ENCODE data around the gene CMSS1.

Gene CMSS1

DNA sequence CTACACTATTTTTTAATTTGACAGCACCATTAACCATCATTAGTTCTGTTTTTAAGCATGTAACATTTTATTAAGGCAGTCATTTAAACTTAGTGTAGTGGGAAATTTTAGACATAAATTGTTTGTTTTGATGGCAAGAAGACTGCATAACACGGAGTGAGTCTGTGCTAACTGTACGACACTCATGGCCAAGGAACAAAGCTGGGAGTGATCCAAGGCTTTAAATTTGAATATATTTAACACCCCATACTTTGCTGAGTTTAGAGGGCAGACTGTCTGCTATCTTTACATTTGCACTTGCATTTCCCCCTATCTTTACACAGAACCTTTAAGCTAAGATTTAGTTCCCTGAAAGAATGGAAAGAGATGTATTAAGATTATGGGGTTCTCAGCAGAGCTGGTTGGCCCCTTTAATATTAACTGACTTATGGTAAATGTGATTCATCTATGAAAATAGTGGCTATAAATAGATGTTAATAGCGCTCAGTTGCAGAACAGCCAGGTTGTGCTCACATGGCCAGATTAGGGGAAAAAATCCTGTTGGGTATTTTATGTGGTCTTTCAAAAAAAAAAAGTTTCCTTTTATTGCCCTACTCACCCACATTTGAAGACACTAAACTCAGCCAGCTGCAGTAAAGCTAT is 120.7 kb downstream of the CMSS1 start:
- DNase-seq: no peak

- no peak for DNase-seq
Observed at GRCh38 chr3:99939876-99940275, 122.2 kb downstream of the CMSS1 start.

DNA sequence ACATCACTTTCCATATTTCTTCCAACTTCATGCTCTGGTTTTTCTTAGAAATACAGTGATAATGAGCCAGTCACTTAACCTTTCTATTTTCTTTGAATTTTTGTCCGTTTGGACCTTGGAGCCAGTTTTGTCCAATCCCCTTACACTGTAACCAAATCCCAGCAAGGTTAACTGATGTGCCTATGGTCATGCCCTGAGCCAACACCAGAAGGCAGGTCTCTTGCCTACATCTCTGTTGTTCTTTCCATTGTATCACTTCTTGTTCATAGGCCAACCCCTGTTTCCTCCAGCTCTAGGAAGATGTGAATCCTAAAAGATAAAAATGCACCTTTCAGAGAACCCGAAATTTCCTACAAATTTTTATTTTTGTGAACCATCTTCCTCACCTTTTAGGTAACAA is 122.7 kb downstream of the CMSS1 start:
- no peak for DNase-seq

GRCh38 chr3:99941211-99941610 is 123.5 kb downstream of the CMSS1 start:
- DNase-seq: no peak

DNA sequence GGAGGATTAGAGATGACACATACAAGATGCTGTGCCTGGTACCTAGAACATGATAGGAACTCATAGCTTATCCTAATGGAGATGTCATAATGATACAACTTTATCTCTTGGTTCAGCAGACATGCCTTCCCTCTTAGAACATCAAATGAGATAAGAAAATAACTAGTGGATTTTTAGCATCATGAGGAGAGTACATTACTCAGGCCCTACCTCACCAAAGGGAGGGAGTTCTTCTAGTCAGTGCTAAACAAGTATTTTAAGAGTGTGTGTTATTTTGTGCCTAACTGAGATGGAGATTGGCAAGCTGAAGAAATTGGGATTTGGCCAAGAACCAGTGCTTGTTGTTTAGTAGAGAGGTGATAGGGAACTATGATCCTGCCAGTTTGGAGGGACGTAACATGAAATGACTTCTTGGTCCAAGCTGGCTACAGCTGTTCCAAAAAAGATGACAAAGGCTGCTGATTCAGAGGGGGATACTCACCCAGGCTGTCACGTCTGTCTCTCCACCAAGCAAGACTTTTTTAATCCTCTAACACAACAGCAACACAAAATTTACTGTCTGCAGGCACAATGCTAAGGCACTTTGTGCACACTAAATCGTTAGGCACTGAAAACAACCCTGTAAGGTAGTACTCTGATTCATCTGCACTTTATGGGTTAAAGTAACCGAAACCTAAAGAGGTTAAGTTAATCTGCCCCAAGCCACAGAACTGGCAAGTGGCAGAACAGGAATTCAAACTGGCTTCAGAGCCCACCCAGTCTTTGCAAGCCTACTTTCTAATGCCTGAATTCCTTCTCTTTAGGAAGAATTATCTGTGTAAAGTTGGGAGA is 126.5 kb downstream of the CMSS1 start:
- DNase-seq: no peak

- DNase-seq: peak; percentile 85 to 96
Observed at GRCh38 chr3:99945328-99945995, 127.8 kb downstream of the CMSS1 start.

DNA sequence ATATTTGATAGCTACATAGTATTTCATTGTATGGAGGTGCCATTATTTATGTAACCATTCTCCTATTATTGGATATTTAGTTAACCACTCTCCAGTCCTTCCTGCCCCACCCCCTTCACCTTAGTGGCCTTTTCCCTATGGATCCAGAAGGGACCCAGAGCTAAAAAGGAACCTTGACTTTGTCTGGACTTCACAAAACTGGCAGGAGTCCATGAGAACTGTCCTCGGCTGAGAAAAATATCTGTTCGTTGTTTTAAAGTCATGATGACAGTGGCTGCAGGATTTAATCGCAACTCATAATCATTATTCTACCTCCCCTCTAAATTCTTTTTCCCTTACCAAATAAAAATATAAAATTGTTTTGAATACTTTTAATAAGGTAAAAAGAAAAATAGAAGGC is 129.7 kb downstream of the CMSS1 start:
- no peak for DNase-seq

DNA sequence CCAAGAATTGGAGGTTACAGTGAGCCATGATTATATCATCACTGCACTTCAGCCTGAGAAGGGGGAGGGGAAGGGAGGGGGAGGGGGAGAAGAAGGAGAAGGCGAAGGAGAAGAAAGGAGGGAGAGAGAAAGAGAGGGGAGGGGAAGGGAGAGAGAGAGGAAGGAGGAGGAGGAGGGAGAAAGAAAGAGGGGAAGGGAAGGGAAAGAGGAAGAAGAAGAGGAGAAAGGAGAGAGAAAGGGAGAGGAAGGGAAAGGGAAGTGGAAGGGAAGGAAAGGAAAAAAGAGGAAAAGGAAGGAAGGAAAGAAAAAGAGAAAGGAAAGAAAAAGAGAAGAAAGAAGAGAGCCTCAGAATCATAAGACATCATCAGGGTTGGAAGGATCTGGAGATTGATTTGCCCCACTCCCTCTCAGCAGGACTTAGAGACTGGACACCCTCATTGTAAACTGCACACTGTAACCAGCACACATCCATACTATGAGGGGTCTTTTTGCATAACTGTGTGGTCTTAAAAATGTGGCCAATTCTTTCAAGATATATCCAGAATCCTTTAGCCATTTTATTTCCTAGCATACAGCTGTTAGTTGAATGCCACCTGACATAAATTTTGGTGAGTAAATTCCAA is 130.9 kb downstream of the CMSS1 start:
- no peak for DNase-seq

- no peak for DNase-seq
Observed at GRCh38 chr3:99949956-99950670, 132.5 kb downstream of the CMSS1 start.

DNA sequence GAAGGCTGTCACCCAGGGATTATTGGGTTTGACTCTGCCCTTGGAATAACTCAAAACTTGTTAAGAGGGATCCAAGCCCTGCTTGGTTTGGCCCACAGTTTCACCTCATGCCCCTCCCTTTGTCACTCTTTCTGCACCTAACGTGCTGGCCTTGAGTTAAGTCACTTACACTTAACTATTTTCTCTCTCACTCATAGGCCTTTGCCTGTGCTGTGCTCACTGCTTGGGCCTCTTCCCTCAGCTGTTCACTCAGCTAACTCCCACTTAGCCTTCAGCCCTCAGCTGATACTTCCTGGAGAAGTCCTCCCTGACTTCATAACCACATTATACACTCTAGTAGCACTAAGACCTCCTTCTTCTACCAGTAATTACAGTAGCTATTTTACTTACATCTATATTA is 133.3 kb downstream of the CMSS1 start:
- no peak for DNase-seq

DNA sequence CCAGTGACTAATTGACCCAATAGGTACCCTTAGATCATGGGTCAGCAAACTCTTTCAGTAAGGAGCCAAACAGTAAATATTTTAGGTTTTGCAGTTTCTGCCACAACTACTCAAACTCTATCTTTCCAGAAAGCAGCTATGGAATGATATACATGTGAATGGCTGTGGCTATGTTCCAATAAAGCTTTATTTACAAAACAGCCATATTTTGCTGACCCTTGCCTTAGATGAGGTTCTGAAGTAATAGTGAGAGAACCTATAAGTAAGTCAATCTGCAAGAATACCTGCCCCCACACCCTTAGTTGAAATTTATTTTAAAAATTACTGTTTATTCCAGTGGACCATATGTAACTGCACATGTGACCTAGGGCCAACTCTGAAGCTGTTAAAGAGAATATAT is 134.0 kb downstream of the CMSS1 start:
- DNase-seq: no peak

DNA sequence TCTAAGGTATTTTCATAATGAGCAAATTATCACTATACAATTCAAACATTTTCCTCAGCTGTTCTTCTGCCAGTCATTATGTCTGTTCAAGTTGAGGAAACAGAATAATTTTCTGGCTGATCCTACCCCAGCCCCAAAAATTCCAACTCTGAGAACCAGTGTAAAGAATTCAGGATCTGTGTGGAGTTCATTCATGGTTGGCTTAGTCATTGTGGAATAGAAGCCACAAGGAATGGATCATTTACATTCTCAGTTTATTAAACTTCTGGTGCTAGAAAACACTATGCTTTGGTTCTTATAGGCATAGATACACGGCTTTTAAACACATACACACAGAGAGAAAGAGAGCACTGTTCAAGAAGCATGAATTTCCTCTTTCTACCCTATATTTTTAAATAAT is 134.6 kb downstream of the CMSS1 start:
- DNase-seq: no peak

- DNase-seq: no peak
Observed at GRCh38 chr3:99953596-99953995, 135.9 kb downstream of the CMSS1 start.

GRCh38 chr3:99954914-99955644 is 137.4 kb downstream of the CMSS1 start:
- no peak for DNase-seq

DNA sequence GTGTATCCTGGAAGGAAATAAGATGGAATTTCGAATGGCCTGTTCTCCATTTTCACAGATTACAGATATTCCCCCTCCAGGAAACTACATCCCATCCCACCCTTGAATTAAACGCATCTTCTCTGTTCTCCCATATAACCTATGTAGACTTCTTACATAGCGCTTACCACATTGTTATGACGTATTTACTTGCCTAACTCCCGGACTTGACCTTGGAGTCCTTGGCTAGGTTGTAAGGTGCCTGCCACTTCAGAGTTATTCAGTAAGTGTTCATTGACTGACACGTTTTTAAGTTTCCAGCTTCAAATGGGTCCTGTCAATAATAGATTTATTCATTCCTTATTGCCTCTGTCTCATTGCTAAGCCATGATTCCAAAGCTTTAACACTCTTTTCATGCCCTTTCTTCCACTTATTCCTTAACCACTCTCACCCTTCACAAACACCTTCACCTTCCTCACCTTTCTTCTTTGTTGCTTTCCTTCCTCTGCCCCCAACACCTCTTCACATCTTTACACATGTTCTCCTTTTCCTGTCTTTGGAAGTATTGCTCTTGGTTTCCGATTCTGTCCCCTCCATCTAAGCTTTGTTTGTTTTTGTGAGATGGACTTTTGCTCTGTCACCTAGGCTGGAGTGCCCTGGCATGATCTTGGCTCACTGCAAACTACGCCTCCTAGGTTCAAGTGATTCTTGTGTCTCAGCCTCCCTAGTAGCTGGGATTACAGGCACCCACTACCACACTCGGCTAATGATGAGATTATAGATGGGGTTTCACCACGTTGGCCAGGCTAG is 138.3 kb downstream of the CMSS1 start:
- DNase-seq: no peak

GRCh38 chr3:99957151-99957796 is 139.6 kb downstream of the CMSS1 start:
- no peak for DNase-seq

- DNase-seq: no peak
Observed at GRCh38 chr3:99958222-99958912, 140.7 kb downstream of the CMSS1 start.

DNA sequence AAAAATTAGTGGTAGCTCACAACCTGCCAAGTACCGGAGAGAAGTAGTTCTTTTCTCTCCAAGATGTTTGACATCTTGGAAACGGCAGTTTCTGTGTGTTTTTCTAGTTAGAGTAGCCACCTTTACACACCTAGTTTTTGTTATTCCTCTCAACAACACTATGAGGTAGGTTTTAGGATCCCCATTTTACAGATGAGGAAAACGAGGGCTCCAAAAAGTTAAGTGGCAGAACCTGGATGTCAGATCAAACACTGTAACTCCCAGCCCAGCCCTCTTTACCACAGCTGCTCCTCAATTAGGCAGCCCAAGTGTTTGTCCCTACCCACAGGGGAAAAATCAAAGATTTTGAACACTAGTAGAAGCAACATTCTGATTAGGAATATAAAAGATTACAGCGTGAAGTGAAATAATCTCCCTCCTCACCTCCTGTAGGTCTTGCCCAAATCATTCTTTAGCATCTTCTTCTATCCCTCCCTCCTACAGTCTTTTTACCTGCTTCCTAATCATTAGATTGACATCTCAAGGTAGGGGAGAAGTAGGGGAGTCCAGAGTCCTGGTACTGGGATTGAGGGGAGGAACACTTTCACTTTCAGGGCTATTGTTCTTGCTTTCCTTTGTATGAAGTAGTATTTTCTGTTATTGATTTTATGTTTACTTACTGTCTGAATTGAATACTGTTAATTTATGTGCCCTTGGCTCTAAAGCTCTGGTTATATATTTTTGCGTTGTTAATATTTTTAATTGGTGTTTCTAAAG is 142.6 kb downstream of the CMSS1 start:
- no peak for DNase-seq

DNA sequence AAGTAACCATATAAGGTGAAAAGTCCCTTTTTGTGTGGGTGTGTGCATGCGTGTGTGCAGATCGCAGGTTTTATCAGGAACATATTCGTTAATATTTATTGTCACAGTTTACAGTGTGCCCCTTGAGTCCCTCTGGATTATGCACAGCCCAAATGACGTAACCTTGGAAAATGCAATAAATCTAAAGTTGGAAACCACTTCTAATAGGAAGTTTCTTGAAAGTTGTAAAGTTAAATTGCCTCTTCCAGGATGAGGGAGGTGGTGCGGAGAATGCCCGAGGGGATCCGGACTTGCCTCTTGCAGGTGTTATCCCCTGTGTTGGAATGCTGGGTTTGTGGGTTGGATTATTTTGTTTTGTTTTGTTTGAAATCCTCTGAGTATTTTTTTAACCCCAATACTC is 143.3 kb downstream of the CMSS1 start:
- DNase-seq: no peak
